GM18520 (cell line): ENCODE results near the gene RABAC1.
A peak's percentile ranks its signal among the peaks of the same experiment; 100 is the strongest.

ENCODE experiments used
- ATAC-seq: cut with Tn5 transposase; IDR thresholded peaks from one replicate; pipeline ENCODE4 v1.9.1; 2021; ENCODE audit not compliant: unreplicated experiment

The RABAC1 gene

GRCh38 chr19:41990028-41990427 is 30.9 kb upstream of the RABAC1 start:
- ATAC-seq: no peak

GRCh38 chr19:41988947-41989346 is 29.8 kb upstream of the RABAC1 start:
- ATAC-seq: no peak

GRCh38 chr19:41987141-41987860 is 28.2 kb upstream of the RABAC1 start:
- no peak for ATAC-seq

GRCh38 chr19:41984961-41985360 is 25.8 kb upstream of the RABAC1 start:
- no peak for ATAC-seq

- no peak for ATAC-seq
Observed at GRCh38 chr19:41981724-41982123, 22.6 kb upstream of the RABAC1 start.

GRCh38 chr19:41978470-41978869 is 19.3 kb upstream of the RABAC1 start:
- no peak for ATAC-seq

GRCh38 chr19:41977916-41978315 is 18.8 kb upstream of the RABAC1 start:
- ATAC-seq: no peak

- no peak for ATAC-seq
Observed at GRCh38 chr19:41974652-41975051, 15.5 kb upstream of the RABAC1 start.

GRCh38 chr19:41971363-41971762 is 12.2 kb upstream of the RABAC1 start:
- no peak for ATAC-seq

GRCh38 chr19:41969772-41970458 is 10.8 kb upstream of the RABAC1 start:
- ATAC-seq: no peak

GRCh38 chr19:41968751-41969595 is 9.9 kb upstream of the RABAC1 start:
- ATAC-seq: no peak

- ATAC-seq: no peak
Observed at GRCh38 chr19:41967054-41967783, 8.1 kb upstream of the RABAC1 start.

GRCh38 chr19:41965106-41965505 is 6.0 kb upstream of the RABAC1 start:
- ATAC-seq: no peak

- ATAC-seq: no peak
Observed at GRCh38 chr19:41960973-41961372, 1.9 kb upstream of the RABAC1 start.

GRCh38 chr19:41958367-41959055 is 610 bp downstream of the RABAC1 start:
- peak; percentile 28 for ATAC-seq

GRCh38 chr19:41957838-41958366 is 1.2 kb downstream of the RABAC1 start:
- ATAC-seq: no peak

- no peak for ATAC-seq
Observed at GRCh38 chr19:41957161-41957837, 1.8 kb downstream of the RABAC1 start.

GRCh38 chr19:41956621-41957020 is 2.5 kb downstream of the RABAC1 start:
- ATAC-seq: no peak

- ATAC-seq: no peak
Observed at GRCh38 chr19:41955521-41955920, 3.6 kb downstream of the RABAC1 start.
